HG02642 (cell line): ENCODE results near the gene CYP2D6.
"Not testable (repeated sequence)": the region's sequence is repeated elsewhere in the genome, so short reads cannot be mapped to it uniquely, and the experiment has no call there.

ENCODE experiments used
- ATAC-seq: cut with Tn5 transposase; IDR thresholded peaks from one replicate; pipeline ENCODE4 v1.9.1; 2021; ENCODE audit warnings: mild to moderate bottlenecking; ENCODE audit not compliant: unreplicated experiment, poor library complexity

Gene CYP2D6

GRCh38 chr22:42160251-42160650 lies 29.6 kb upstream of the CYP2D6 start:
- ATAC-seq = no peak

DNA sequence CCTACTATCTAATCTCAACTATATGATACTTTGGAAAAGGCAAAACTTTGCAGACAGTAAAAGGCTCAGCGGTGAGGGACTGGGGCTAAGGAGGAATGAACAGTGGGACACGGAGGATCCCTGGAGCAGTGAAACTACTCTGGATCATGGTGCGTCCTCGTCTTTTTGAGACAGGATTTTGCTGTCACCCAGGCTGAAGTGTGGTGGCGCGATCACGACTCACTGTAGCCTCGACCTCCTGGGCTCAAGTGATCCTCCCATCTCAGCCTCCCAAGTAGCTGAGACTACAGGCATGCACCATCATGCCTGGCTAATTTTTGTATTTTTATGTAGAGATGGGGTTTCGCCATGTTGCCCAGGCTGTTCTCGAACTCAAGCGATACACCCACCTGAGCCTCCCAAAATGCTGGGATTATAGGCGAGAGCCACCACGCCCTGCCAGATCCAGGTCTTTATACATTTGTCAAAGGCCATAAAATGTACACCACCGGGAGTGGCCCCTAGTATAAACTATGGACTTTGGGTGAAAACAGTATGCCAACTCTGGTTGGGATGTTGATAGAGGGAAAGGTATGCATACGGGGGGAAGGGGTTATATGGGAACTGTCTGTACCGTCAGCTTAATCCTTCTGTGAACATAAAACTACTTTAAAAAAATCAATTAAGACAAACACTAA lies 28.0 kb upstream of the CYP2D6 start:
- no peak for ATAC-seq

GRCh38 chr22:42156598-42156997 lies 26.0 kb upstream of the CYP2D6 start:
- ATAC-seq = no peak

- ATAC-seq = no peak
Observed at GRCh38 chr22:42156121-42156520, 25.5 kb upstream of the CYP2D6 start.

- no peak for ATAC-seq
Observed at GRCh38 chr22:42155053-42155543, 24.5 kb upstream of the CYP2D6 start.

DNA sequence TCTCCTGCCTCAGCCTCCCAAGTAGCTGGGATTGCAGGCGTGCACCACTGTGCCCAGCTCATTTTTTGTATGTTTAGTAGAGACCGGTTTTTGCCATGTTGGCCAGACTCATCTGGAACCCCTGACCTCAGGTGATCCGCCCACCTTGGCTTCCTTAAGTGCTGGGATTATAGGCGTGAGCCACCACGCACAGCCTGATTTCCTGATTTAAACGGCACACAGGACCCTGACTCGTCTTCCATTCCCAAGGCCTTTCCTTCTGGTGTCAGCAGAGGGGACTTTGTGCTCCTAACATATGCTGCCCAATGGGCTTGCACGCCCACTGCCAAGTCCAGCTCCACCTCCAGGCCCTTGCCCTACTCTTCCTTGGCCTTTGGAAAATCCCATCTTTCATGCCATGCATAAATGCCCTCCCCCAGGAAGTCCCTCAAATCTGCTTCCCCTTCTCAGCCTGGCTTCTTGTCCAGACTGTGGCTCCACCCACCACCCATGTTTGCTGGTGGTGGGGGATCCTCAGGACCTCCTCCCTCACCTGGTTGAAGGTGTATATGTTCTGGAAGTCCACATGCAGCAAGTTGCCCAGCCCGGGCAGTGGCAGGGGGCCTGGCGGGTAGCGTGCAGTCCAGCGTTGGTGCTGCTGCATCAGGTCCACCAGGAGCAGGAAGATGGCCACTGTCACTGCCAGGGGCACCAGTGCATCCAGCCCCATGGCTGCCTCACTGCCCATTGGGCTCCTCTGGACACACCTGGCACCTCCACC lies 23.9 kb upstream of the CYP2D6 start:
- ATAC-seq = no peak

DNA sequence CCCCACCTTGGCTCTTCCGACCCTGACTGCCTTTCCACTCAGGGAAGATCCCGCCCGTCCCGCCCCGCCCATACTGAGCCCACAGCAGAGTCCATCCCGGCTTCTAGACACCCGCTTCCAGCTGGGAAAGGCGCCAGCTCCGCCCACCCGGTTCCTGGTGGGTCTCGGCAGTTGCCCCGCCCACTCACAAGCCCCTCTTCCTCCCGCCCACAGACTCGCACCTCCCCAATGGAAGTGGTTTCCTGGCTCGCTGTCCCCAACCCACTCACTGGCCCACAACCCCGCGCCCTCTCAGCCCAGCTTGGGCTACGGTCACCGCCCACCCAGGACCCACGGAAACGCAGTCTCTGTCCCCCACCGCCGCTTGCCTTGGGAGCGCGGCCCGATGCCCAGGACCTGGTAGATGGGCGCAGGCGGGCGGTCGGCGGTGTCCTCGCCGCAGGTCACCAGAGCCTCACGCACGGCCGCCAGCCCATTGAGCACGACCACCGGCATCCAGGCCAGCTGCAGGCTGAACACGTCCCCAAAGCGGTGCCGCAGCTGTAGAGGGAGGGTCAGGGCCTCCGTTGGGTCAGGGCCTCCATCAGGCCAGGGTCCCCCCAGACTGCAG lies 22.2 kb upstream of the CYP2D6 start:
- no peak for ATAC-seq

DNA sequence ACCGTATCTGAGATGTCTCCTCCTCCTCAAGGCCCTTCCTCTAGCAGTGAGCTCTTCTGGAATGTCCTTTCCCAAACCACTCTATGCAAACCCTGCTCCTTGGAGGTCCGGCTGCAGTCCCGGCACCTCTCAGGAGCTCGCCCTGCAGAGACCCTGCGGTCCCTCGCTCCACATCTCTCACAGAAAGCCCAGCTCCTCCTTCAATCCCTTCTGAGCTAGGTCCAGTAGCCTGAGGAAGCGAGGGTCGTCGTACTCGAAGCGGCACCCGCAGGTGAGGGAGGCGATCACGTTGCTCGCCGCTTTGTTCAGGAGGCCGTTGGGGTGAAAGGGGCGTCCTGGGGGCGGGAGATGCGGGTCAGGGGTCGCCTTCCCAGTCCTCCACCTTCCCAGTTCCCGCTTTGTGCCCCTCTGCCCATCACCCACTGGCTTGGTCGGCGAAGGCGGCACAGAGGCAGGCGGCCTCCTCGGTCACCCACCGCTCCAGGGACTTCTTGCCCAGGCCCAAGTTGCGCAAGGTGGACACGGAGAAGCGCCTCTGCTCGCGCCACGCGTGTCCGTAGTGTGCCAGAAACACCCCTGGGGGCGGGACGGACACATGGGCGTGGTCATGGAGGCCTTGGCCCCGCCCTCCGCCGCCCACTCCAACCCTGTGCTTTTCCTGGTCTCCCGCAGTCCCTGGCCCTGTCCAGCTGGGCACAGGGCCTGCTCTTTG lies 21.5 kb upstream of the CYP2D6 start:
- no peak for ATAC-seq

DNA sequence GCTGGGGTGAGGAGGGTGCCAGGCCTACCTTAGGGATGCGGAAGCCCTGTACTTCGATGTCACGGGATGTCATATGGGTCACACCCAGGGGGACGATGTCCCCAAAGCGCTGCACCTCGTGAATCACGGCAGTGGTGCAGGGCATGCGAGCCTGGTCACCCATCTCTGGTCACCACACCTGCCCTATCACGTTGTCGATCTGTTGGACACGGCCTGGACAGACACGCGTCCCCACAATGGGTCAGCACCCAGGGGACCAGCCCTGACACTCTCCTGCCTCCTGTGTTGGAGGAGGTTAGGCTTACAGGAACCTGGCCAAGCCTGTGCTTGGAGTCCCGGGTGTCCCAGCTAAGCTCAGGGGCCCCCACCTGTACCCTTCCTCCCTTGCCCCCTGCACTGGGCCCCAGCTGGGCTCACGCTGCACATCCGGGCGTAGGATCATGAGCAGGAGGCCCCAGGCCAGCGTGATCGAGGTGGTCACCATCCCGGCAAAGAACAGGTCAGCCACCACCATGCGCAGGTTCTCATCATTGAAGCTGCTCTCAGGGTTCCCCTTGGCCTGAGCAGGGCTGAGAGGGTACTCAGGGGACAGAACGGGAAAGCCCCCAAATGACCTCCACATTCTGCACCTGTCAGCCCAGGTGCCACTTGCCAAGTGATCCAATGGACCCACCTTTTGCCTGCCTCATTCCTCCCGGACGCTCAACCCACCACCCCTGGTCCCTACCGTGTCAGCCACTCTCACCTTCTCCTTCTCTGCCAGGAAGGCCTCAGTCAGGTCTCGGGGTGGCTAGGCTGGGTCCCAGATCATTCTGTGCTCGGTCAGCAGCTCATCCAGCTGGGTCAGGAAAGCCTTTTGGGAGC lies 20.3 kb upstream of the CYP2D6 start:
- no peak for ATAC-seq

GRCh38 chr22:42149798-42150197 lies 19.2 kb upstream of the CYP2D6 start:
- ATAC-seq = not testable (repeated sequence)

DNA sequence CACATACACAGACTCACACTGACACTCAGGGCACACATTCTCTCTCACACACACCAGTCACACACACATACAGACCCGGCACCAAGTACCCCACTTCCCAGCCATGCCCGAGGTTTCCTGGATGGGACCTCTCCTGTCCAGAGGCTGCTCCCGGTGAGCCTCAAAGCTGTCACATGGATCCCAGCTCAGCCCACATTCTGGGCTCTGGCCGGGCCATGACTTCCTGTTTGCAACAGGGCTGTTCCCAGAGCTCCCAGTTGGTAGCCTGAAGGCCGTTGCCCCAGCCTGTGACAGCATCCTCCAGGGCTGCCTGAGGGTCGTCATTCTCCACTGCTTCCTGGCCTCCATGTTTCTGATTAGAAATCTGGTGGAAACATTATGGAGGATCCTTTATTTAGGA lies 14.6 kb upstream of the CYP2D6 start:
- ATAC-seq = no peak

- not testable (repeated sequence) for ATAC-seq
Observed at GRCh38 chr22:42143859-42144822, 13.5 kb upstream of the CYP2D6 start.

DNA sequence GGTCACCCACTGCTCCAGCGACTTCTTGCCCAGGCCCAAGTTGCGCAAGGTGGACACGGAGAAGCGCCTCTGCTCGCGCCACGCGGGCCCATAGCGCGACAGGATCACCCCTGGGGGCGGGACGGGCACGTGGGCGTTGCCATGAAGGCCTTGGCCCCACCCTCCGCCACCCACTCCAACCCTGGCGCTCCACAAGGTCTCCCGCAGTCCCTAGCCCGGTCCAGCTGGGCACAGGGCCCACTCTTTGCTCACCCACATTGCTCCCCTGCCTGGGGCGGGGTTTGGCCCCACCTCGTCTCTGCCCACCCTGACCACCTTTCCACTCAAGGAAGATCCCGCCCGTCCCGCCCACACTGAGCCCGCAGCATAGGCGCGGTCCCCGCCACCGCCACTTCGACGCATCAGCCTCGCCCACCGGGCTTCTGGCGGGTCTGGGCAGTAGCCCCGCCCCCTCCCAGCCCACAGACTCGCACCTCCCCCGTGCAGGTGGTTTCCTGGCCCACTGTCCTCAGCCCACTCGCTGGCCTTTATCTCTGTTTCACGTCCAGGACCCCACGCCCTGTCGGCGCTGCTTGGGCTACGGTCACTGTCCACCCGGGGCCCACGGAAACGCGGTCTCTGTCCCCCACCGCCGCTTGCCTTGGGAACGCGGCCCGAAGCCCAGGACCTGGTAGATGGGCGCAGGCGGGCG lies 12.3 kb upstream of the CYP2D6 start:
- ATAC-seq = no peak

DNA sequence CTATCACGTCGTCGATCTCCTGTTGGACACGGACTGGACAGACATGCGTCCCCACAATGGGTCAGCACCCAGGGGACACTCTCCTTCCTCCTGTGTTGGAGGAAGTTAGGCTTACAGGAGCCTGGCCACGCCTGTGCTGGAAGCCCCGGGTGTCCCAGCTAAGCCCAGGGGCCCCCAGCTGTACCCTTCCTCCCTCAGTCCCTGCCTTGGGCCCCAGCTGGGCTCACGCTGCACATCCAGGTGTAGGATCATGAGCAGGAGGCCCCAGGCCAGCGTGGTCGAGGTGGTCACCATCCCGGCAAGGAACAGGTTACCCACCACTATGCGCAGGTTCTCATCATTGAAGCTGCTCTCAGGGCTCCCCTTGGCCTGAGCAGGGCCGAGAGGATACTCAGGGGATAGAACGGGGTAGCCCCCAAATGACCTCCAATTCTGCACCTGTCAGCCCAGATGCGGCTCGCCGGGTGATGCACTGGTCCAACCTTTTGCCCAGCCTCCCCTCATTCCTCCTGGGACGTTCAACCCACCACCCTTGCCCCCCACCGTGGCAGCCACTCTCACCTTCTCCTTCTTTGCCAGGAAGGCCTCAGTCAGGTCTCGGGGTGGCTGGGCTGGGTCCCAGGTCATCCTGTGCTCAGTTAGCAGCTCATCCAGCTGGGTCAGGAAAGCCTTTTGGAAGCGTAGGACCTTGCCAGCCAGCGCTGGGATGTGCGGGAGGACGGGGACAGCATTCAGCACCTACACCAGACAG lies 10.9 kb upstream of the CYP2D6 start:
- ATAC-seq = not testable (repeated sequence)

- not testable (repeated sequence) for ATAC-seq
Observed at GRCh38 chr22:42140153-42140552, 9.5 kb upstream of the CYP2D6 start.

GRCh38 chr22:42139508-42139907 lies 8.9 kb upstream of the CYP2D6 start:
- ATAC-seq = not testable (repeated sequence)

GRCh38 chr22:42138972-42139371 lies 8.4 kb upstream of the CYP2D6 start:
- no peak for ATAC-seq
